Left renal cortex interstitium (tissue), 4 donors: ENCODE results near the gene COBLL1. TPM values are rescaled to one million over a fixed set of nuclear protein-coding genes. Genes with fewer than 3 reads are reported as not detected.

Experiments
- DNase-seq, 4 donors: peaks; one replicate each; pipeline ENCODE4 v3.0.0-alpha.2; 2013; ENCODE audit warnings: low read depth in 4 of 4, low spot score in 2 of 4, missing footprints in 1 of 4
- polyA plus RNA-seq, 4 donors: library from polyadenylated mRNA; unstranded; fragments of 120-200 nt; gene quantifications; one replicate each; pipeline ENCODE4 v1.2.1, GENCODE V29; 2013; ENCODE audit not compliant: insufficient read length in 4 of 4

Gene COBLL1
- polyA plus RNA-seq, 4 donors, result 117 to 150 (median 120) TPM

GRCh38 chr2:164824872-164825271 is 16.8 kb downstream of the COBLL1 start:
- no peak for DNase-seq

GRCh38 chr2:164823126-164823525 is 18.5 kb downstream of the COBLL1 start:
- no peak for DNase-seq

GRCh38 chr2:164821338-164821737 is 20.3 kb downstream of the COBLL1 start:
- no peak for DNase-seq

GRCh38 chr2:164818149-164819136 is 23.2 kb downstream of the COBLL1 start:
- DNase-seq, result no peak

- DNase-seq, result no peak
These were observed 24.7 kb downstream of the COBLL1 start for GRCh38 chr2:164816900-164817299.

- no peak for DNase-seq
These were observed 25.6 kb downstream of the COBLL1 start for GRCh38 chr2:164816046-164816445.

GRCh38 chr2:164815071-164815793 is 26.4 kb downstream of the COBLL1 start:
- no peak for DNase-seq

- DNase-seq, result no peak
These were observed 28.1 kb downstream of the COBLL1 start for GRCh38 chr2:164813535-164813934.

GRCh38 chr2:164812378-164812777 is 29.2 kb downstream of the COBLL1 start:
- DNase-seq, result no peak

- no peak for DNase-seq
These were observed 29.8 kb downstream of the COBLL1 start for GRCh38 chr2:164811819-164812218.

GRCh38 chr2:164810843-164811242 is 30.8 kb downstream of the COBLL1 start:
- DNase-seq, result no peak

- no peak for DNase-seq
These were observed 32.8 kb downstream of the COBLL1 start for GRCh38 chr2:164808776-164809175.

- DNase-seq, result no peak
These were observed 37.7 kb downstream of the COBLL1 start for GRCh38 chr2:164803776-164804466.

GRCh38 chr2:164802095-164802707 is 39.4 kb downstream of the COBLL1 start:
- no peak for DNase-seq

- DNase-seq, result no peak
These were observed 41.1 kb downstream of the COBLL1 start for GRCh38 chr2:164800572-164800971.

- no peak for DNase-seq
These were observed 44.0 kb downstream of the COBLL1 start for GRCh38 chr2:164797627-164798026.

- DNase-seq, result no peak
These were observed 44.6 kb downstream of the COBLL1 start for GRCh38 chr2:164796999-164797398.

GRCh38 chr2:164794432-164795231 is 47.0 kb downstream of the COBLL1 start:
- DNase-seq, result no peak

- no peak for DNase-seq
These were observed 47.6 kb downstream of the COBLL1 start for GRCh38 chr2:164794016-164794415.

- DNase-seq, result no peak
These were observed 48.1 kb downstream of the COBLL1 start for GRCh38 chr2:164793529-164793928.
